Uterus (tissue), 2 donors: Measurements from ENCODE around the gene ENPEP.

Experiments used
- POLR2A ChIP-seq, 2 donors: fragments of 450-650 bp; IDR thresholded peaks; one replicate each; pipeline ENCODE4 v1.6.1; 2016; ENCODE audit warnings: antibody characterized with exemption in 2 of 2, mild to moderate bottlenecking in 1 of 2, moderate library complexity in 1 of 2
- TF ChIP-seq, protein P1 (sequence below), 4 experiments: fragments of 200-600 bp in 2 of 4; fragments of 450-650 bp in 2 of 4; sonication (generic) in 2 of 4; IDR thresholded peaks; one replicate each; pipeline ENCODE4 v1.5.1; 2016 to 2019; ENCODE audit warnings: antibody characterized with exemption in 4 of 4, mild to moderate bottlenecking in 2 of 4, moderate library complexity in 1 of 4

DNA sequence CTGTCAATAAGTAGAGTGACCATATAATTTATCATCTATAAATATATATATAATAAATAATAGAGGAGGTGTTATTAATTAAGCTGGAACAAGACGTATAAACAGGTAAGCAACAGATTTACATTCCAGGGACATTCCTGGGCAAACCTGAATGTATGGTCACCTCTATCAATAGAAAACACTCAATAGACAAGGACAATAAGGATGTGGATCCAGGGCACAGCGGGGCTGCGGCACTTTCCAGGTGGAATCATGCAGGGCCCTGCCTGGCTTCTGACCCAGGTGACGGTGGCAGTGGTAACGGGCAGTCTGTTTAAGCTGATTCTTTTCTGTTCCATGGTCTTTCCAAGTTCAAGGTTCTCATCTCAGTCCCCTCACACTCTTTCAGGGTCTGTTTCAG lies 22.5 kb downstream of the ENPEP start:
- TF ChIP-seq, protein P1, sequence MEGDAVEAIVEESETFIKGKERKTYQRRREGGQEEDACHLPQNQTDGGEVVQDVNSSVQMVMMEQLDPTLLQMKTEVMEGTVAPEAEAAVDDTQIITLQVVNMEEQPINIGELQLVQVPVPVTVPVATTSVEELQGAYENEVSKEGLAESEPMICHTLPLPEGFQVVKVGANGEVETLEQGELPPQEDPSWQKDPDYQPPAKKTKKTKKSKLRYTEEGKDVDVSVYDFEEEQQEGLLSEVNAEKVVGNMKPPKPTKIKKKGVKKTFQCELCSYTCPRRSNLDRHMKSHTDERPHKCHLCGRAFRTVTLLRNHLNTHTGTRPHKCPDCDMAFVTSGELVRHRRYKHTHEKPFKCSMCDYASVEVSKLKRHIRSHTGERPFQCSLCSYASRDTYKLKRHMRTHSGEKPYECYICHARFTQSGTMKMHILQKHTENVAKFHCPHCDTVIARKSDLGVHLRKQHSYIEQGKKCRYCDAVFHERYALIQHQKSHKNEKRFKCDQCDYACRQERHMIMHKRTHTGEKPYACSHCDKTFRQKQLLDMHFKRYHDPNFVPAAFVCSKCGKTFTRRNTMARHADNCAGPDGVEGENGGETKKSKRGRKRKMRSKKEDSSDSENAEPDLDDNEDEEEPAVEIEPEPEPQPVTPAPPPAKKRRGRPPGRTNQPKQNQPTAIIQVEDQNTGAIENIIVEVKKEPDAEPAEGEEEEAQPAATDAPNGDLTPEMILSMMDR (IDR thresholded peaks at IDR 0.05): no peak
- TF ChIP-seq POLR2A (IDR thresholded peaks at IDR 0.05): no peak
